NT2/D1 (cell line): ENCODE data around the gene ZNF234.
"Not testable (repeated sequence)": the region's sequence is repeated elsewhere in the genome, so short reads cannot be mapped to it uniquely, and the experiment has no call there.

Experiments
- DNase-seq: peaks from one replicate; pipeline ENCODE4 v3.0.0-alpha.2; 2011; ENCODE audit warnings: low read depth, low spot score
- H3K27me3 ChIP-seq: 2 replicates; pipeline ENCODE4 v1.6.0; 2011; ENCODE audit warnings: mild to moderate bottlenecking; ENCODE audit not compliant: insufficient read length, insufficient read depth
- H3K36me3 ChIP-seq: 2 replicates; pipeline ENCODE4 v1.6.1; 2011; ENCODE audit warnings: mild to moderate bottlenecking, low read length, mixed read lengths; ENCODE audit not compliant: insufficient read depth, insufficient read length
- H3K4me1 ChIP-seq: 2 replicates; pipeline ENCODE4 v1.5.1; 2011; ENCODE audit not compliant: insufficient read depth, insufficient read length
- H3K4me3 ChIP-seq: 2 replicates; pipeline ENCODE4 v1.5.1; 2011; ENCODE audit warnings: low read depth; ENCODE audit not compliant: insufficient read length
- H3K9ac ChIP-seq: 2 replicates; pipeline ENCODE4 v1.6.0; 2011; ENCODE audit warnings: low read depth; ENCODE audit not compliant: insufficient read length
- H3K9me3 ChIP-seq: 2 replicates; pipeline ENCODE4 v1.5.1; 2011; ENCODE audit warnings: mild to moderate bottlenecking, low read length; ENCODE audit not compliant: insufficient read depth
- SUZ12 ChIP-seq: IDR thresholded peaks from 2 replicates; pipeline ENCODE4 v1.6.1; 2011; ENCODE audit not compliant: insufficient read length, insufficient read depth; ENCODE audit errors: extremely low read depth
- YY1 ChIP-seq: IDR thresholded peaks from 2 replicates; pipeline ENCODE4 v1.6.1; 2011; ENCODE audit not compliant: insufficient read length, insufficient read depth
- ZNF274 ChIP-seq: IDR thresholded peaks from 2 replicates; pipeline ENCODE4 v1.6.1; 2011; ENCODE audit warnings: mild to moderate bottlenecking, low read depth, low read length

ZNF234 gene

GRCh38 chr19:44113138-44113783 is 28.1 kb upstream of the ZNF234 start, which contains the start of gene ZNF225:
Gene ZNF225, plus strand, starts transcription at chr19:44113399. Its CDS starts 2,429 bp downstream, at chr19:44115828.
- peak; percentile 95 for DNase-seq
- Histone ChIP-seq H3K36me3 (peaks cover 32% of the 10 kb centered on the region), H3K27me3 (no peaks in the 10 kb centered on the region), H3K4me3 (peak within 1 kb of the TSS; percentile 86), H3K9ac (peak within 1 kb of the TSS; percentile 82), H3K4me1 (no peaks in the 10 kb centered on the region), H3K9me3 (peaks cover 21% of the 10 kb centered on the region)
- no peak for TF ChIP-seq YY1
- TF ChIP-seq SUZ12, result no peak
- TF ChIP-seq ZNF274, result no peak

- H3K4me3 ChIP-seq, result peak overlapping the region; percentile 86
- H3K4me1 ChIP-seq, result no peaks in the 10 kb centered on the region
- H3K36me3 ChIP-seq, result peaks cover 32% of the 10 kb centered on the region
- H3K9ac ChIP-seq, result peak overlapping the region; percentile 82
- no peaks in the 10 kb centered on the region for H3K27me3 ChIP-seq
- H3K9me3 ChIP-seq, result peaks cover 15% of the 10 kb centered on the region; the same call in 1 of the 2 replicates
- DNase-seq, result no peak
- no peak for TF ChIP-seq YY1
- TF ChIP-seq ZNF274, result no peak
- TF ChIP-seq SUZ12, result no peak
Measured at GRCh38 chr19:44113784-44114390, 27.5 kb upstream of the ZNF234 start.

- H3K4me1 ChIP-seq, DNase-seq, H3K27me3 ChIP-seq, H3K4me3 ChIP-seq, H3K9me3 ChIP-seq, H3K9ac ChIP-seq: not testable (repeated sequence)
- H3K36me3 ChIP-seq, result peaks cover 31% of the 10 kb centered on the region
Measured at GRCh38 chr19:44121162-44121561, 20.2 kb upstream of the ZNF234 start.

GRCh38 chr19:44131955-44132354 is 9.4 kb upstream of the ZNF234 start:
- DNase-seq, result no peak
- peaks cover 21% of the 10 kb centered on the region for H3K36me3 ChIP-seq
- H3K9me3 ChIP-seq, result peaks cover 4% of the 10 kb centered on the region; the same call in 1 of the 2 replicates
- no peak for TF ChIP-seq ZNF274
- no peak for TF ChIP-seq YY1
- TF ChIP-seq SUZ12, result no peak
- no peak overlapping the region for H3K9ac ChIP-seq
- H3K4me3 ChIP-seq, result no peak overlapping the region
- H3K4me1 ChIP-seq, result no peaks in the 10 kb centered on the region
- H3K27me3 ChIP-seq, result no peaks in the 10 kb centered on the region

- H3K9ac ChIP-seq, result peak overlapping the region; percentile 66
- H3K36me3 ChIP-seq, result peaks cover 9% of the 10 kb centered on the region
- no peaks in the 10 kb centered on the region for H3K27me3 ChIP-seq
- TF ChIP-seq SUZ12 (no peak), YY1 (no peak), ZNF274 (no peak)
- no peaks in the 10 kb centered on the region for H3K4me1 ChIP-seq
- H3K4me3 ChIP-seq, result peak overlapping the region; percentile 62
- H3K9me3 ChIP-seq, result no peaks in the 10 kb centered on the region
- DNase-seq, result no peak
Measured at GRCh38 chr19:44142059-44142433, 692 bp downstream of the ZNF234 start.

GRCh38 chr19:44149776-44150175 is 8.4 kb downstream of the ZNF234 start:
- DNase-seq, result no peak
- TF ChIP-seq SUZ12 (no peak), ZNF274 (no peak), YY1 (no peak)
- Histone ChIP-seq H3K9me3 (peaks cover 4% of the 10 kb centered on the region; the same call in 1 of the 2 replicates), H3K27me3 (no peaks in the 10 kb centered on the region), H3K4me1 (no peaks in the 10 kb centered on the region), H3K36me3 (peaks cover 49% of the 10 kb centered on the region), H3K4me3 (no peak overlapping the region), H3K9ac (no peak overlapping the region)

- H3K9ac ChIP-seq, result no peak overlapping the region
- peaks cover 58% of the 10 kb centered on the region for H3K36me3 ChIP-seq
- DNase-seq, result no peak
- no peak for TF ChIP-seq SUZ12
- H3K4me1 ChIP-seq, result no peaks in the 10 kb centered on the region
- H3K27me3 ChIP-seq, result no peaks in the 10 kb centered on the region
- peaks cover 21% of the 10 kb centered on the region for H3K9me3 ChIP-seq
- no peak overlapping the region for H3K4me3 ChIP-seq
Measured at GRCh38 chr19:44151491-44151890, 10.1 kb downstream of the ZNF234 start.
